HG02943 (cell line): ENCODE measurements around the gene TRIM10.

Experiments
- ATAC-seq: cut with Tn5 transposase; IDR thresholded peaks from one replicate; pipeline ENCODE4 v1.9.1; 2021; ENCODE audit warnings: mild to moderate bottlenecking, low read depth, moderate library complexity; ENCODE audit not compliant: unreplicated experiment

TRIM10 gene

DNA sequence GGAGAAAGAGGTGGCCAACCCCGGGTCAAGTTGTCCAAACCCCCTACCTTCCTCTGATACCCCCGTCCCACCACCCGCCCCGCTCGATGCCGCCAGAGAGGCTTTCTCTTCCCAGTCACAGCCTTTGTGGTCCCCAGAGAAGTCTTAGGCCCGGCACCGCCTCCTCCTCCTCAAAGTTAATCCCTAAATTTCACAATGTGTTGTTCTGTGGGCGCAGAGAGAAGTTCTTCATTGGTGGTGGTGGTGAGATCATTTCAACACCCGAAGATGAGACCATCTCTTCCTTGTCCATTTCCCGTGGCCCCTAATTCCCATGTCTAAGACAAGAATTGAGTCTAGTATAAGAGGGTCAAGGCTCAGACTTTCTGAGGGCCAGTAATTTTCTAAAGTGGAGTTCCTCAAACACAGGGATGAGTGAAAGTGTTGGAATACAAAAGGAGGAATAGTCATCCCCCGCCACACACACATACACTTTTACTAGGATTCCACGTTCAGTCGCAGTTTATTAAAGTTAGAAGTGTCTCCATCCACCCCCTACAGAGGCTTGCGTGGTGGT lies 58.5 kb downstream of the TRIM10 start:
- no peak for ATAC-seq
